ENCODE results near the gene ENAH.
"Not testable (repeated sequence)": the region's sequence is repeated elsewhere in the genome, so short reads cannot be mapped to it uniquely, and the experiment has no call there.

The ENAH gene

DNA sequence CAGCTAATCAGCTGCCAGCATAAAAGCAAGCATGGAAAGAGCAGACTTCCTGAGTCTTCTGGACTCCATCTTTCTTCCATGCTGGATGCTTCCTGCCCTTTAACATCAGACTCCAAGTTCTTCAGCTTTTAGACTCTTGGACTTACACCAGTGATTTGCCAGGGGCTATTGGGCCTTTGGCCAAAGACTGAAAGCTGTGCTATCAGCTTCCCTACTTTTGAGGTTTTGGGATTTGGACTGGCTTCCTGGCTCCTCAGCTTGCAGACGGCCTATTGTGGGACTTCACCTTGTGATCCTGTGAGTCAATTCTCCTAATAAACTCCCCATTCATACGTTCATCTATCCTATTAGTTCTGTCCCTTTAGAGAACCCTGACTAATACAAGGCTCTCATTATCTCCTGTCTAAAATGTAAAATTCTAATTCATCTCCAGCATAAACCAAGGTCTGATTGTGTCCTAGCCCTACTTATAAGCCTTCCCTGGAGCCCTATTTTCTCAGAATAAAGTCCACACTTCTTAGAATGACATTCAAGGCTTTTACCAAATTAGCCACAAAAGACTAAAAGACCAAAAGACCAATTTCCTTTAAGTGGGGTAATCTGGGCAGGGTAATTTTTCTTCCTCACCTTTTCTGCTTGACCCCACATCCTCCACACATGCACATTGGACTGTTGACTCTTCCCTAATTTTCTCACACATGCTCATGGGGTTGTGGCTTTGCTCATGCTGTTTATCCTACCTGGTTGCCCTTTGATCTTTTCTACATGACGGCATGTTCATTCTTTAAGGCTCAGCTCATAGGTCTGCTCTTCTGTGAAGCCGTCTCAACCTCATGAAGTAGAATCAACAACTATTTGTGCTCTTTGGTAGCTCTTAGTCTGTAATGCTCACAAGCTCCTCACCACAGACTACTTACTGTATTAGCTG lies 18.1 kb upstream of the ENAH start:
- DNase-seq: no peak

- DNase-seq: no peak
Measured at GRCh38 chr1:225670356-225670755, 17.4 kb upstream of the ENAH start.

- no peak for DNase-seq
Measured at GRCh38 chr1:225668222-225668621, 15.3 kb upstream of the ENAH start.

DNA sequence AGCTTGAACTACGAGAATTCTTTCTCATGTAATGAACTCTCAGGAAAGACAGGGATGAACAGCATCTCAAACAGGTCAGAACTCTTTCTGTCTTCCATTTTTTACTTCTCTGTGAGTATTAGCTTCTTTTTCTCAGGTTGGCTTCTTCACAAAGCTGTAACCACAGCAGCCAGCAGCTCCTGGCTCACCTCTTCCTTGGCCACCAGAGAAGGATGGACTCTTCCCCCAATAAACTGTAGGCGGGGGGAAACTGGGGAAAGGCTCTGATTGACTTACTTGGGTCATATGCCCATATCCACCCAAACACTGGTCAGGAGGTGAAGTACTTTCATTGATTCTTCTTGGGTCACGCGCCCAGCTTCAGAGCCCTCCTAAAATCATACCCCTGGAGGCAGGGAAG lies 14.4 kb upstream of the ENAH start:
- DNase-seq: no peak

DNA sequence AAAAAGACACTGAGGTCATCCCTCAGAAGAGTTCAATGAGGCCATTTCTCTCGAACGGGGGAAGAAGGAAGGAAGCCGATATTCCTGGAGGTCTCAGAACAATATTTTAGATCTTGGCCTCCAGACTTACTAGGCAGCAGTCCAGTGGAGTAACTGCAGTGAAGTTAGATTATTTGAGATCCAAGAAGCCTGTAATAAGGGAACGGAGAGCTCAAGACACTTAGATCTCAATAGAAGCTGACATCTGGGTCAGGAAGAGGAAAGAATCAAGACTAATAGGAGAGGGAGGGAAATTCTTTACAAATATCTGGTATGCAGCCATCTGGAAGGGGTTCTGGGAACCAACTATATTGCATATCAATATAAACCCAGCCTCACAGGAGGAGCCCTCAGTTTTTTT lies 13.6 kb upstream of the ENAH start:
- no peak for DNase-seq

GRCh38 chr1:225664762-225665161 lies 11.8 kb upstream of the ENAH start:
- DNase-seq: no peak

- no peak for DNase-seq
Measured at GRCh38 chr1:225662155-225662554, 9.2 kb upstream of the ENAH start.

DNA sequence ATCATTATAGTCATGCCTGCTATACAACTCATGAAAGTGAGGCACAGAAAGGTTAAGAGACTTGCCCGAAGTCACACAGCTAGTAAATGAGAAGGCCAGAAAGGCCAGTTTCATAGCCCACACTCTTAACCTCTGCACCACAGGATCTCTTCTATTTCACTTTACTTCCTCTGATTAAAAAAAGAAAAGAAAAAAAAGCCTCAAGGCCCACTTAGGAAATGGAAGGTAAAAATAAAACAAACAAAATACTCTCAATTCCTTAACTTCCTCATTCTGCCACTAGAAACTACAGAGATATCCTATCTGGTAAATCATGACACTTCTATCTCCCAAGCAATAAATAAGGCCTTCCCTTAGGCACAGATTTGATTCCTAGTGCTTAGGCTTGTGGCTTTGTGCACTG lies 7.6 kb upstream of the ENAH start:
- no peak for DNase-seq

DNA sequence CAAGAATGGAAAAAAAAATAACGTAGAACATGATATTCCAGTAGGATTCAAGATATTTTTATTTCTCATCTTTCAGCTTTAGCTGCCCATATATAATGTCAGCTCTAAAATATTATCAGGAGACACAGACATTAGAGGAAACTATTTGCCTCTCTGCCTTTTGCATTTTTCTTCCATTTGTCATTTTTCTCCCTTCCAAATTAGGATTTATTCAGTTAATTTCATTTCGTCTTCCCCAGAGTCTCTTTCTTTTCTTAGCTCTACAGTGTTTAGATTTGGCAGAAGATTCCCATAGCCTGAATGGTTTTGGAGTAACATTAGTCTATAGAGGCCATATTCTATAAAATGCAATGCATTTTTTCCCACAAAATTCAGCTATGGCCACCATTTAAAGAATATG lies 5.1 kb upstream of the ENAH start:
- DNase-seq: no peak

DNA sequence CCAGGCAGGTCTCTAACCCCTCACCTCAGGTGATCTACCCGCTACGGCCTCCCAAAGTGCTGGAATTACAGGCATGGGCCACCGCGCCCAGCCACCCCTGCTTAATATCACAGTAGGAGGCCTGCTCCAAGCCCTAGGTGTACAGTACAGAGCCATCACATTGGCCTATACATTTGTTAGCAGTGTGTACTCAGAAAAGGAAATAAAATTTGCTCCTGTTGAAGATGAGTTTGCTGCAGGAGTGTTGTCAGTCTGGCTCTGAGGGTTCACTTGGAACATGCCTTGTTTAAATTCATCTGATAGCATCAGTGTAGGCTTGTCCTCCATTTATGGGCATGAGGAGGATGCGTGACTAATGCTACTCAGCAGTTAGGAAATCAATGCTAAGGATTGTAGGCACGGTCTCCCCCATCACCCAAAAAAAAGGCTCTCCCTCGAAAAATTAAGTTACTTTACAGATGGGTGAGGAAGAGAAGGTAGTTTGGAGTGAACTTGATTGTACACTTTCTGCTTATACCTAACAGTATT lies 4.6 kb upstream of the ENAH start:
- DNase-seq: no peak

GRCh38 chr1:225656259-225656655 lies 3.3 kb upstream of the ENAH start:
- not testable (repeated sequence) for DNase-seq

DNA sequence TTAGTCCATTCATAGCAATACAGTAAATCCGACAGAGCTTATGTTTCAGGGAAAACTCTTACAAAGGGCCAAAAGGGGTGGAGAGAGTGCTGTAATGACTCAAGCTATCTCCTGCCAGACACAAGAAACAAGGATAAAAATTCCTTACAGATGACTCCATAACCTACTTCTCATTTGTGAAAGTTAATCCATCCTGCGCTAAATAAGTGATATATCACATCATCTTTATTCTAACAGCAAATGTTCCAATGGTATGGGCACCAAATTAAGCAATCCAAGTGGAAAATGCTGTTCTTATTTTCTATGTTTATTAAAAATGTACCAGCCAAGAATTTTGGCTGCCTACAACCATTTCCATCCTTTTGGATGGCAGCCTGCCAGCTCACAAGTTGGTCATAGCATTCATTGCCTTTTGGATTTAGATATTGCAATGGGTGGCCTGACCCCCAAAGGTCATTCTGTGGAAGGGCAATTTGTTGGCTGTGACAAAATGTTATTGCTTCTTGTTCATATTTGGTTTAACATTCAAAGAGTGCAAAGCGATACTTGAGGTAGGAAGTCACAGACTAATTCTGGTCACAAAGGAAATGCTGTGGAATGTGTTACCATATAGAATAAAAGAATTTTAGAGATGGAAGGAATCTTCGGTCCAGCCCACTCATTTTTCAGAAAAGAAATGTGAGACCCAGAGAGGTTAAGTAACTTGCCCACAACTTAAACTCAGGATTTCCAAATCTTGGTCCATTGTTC lies 2.8 kb upstream of the ENAH start:
- no peak for DNase-seq

DNA sequence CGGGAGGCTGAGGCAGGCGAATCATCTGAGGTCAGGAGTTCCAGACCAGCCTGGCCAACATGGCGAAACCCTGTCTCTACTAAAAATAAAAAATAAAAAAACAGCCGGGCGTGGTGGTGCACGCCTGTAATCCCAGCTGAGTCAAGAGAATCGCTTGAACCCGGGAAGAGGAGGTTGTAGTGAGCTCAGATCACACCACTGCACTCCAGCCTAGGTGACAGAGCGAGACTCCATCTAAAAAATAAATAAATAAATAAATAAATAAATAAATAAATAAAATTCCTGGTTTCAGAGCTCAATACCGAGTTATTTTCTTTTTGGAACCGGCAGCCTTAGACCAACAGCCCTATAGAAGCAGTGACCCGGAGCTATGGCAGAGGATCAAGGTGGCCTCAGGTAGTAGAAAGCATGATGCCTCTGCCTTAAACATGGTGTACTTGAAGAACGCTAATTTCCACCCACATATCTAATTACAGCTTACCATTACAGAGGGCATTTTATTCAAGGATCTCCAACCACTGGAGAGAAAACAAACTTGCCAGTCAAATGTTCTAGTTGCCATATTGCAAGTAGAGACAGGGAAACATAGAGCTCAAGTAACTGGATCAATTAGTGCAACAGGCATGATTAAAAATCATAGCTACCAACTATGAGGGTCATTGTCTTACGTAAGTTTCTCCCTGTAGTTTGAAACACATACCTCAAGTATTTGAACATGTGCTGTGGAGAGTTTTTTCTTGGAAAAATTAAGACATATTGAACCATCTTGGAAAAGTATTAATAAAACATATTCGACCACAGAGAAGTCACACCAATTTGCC lies 2.0 kb upstream of the ENAH start:
- no peak for DNase-seq

GRCh38 chr1:225654277-225654597 lies 1.3 kb upstream of the ENAH start:
- no peak for DNase-seq

- no peak for DNase-seq
Measured at GRCh38 chr1:225653463-225654276, 747 bp upstream of the ENAH start.

GRCh38 chr1:225651872-225652728 lies 823 bp downstream of the ENAH start:
- no peak for DNase-seq

- no peak for DNase-seq
Measured at GRCh38 chr1:225651376-225651871, 1.5 kb downstream of the ENAH start.

DNA sequence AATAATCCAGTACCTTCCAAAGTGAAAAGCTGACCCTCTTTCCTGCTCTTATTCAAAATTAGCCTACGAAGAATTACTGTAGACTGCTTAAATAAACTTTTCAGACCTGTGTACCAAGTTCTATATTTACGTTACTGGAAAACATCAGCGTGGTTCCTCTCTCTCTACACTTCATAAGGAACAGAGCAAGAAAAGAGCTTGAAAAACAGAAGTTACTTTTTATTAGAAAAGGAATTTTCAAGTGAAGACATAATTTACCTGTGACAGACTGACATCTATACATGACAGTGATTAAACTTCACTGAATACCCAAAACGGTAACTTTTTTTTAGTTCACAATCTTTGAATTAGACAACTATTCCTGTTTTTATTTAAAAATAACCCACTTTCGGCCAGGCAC lies 2.7 kb downstream of the ENAH start:
- no peak for DNase-seq

- no peak for DNase-seq
Measured at GRCh38 chr1:225645194-225645895, 7.6 kb downstream of the ENAH start.

DNA sequence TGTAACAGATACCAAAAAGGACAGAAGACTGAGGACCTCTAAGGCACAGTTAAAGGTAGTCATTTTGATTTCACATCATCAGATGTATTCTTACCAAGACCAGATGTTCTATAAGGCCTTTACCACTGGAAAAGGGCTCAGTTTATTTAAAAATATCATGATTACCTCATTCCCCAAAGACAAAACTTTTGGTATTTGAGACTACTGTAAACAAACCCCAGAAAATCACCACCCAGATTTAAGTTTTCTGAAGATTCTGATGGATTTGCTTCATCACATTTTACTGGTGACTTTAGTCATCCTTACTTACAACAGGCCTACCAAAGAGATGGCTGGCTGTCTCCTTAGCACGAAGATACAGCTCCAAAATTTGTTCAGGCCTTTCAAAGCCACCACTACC lies 8.3 kb downstream of the ENAH start:
- DNase-seq: no peak

DNA sequence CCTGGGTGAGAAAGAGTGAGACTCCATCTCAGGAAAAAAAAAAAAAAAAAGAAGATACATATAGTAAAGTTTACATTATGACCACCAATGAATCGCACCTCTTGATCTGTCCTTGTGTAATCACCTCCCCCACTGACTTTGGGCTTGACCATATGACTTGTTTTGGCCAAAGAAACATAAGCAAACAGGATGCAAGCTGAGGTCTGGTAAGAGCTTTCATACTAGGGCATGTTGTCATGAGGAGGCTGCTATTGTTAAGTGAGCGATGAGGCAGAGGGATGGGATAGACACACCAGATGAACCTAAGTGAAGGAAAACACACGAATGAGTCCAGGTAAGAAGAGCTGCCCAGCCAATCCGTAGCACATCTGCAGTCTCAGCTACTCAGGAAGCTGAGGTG lies 10.7 kb downstream of the ENAH start:
- no peak for DNase-seq
